OCI-LY3 (cell line): ENCODE results near the gene TRERF1.
"Not testable (repeated sequence)": the region's sequence is repeated elsewhere in the genome, so short reads cannot be mapped to it uniquely, and the experiment has no call there.

Source experiments
- H2AFZ ChIP-seq: fragments of 200-600, 300-600 bp; shearing (Covaris generic); 2 replicates; pipeline ENCODE4 v1.6.0; 2014; ENCODE audit warnings: antibody characterized with exemption, low read depth, low read length
- H3K27ac ChIP-seq: fragments of 200-600, 300-600 bp; sonication (generic); 2 replicates; pipeline ENCODE4 v1.5.1; 2014; ENCODE audit warnings: mild to moderate bottlenecking, low read length, moderate library complexity, mixed read lengths
- H3K27me3 ChIP-seq: fragments of 200-600, 300-600 bp; sonication (generic); 2 replicates; pipeline ENCODE4 v1.6.1; 2014; ENCODE audit warnings: low read depth, low read length, mixed read lengths
- H3K36me3 ChIP-seq: fragments of 200-600, 300-600 bp; sonication (generic); replicated peaks from 2 replicates; pipeline ENCODE3; 2014; ENCODE audit warnings: low read depth, low read length, mixed read lengths
- H3K4me1 ChIP-seq: fragments of 300-600, 200-600 bp; sonication (generic); 2 replicates; pipeline ENCODE4 v1.6.1; 2014; ENCODE audit warnings: low read length, mixed read lengths
- H3K4me2 ChIP-seq: fragments of 200-600, 300-600 bp; sonication (generic); 2 replicates; pipeline ENCODE4 v1.6.1; 2014; ENCODE audit warnings: low read length, mixed read lengths
- H3K4me3 ChIP-seq: fragments of 300-600, 200-600 bp; sonication (generic); 2 replicates; pipeline ENCODE4 v1.5.1; 2014; ENCODE audit warnings: antibody characterized with exemption, mild to moderate bottlenecking, low read length, moderate library complexity
- H3K79me2 ChIP-seq: fragments of 300-600, 200-600 bp; shearing (Covaris generic); 2 replicates; pipeline ENCODE4 v1.6.1; 2014; ENCODE audit warnings: mild to moderate bottlenecking, low read length, mixed read lengths
- H3K9ac ChIP-seq: fragments of 300-600, 200-600 bp; shearing (Covaris generic); 2 replicates; pipeline ENCODE4 v1.6.0; 2014; ENCODE audit warnings: mild to moderate bottlenecking, low read length, moderate library complexity
- H3K9me3 ChIP-seq: fragments of 200-600, 300-600 bp; shearing (Covaris generic); 2 replicates; pipeline ENCODE4 v1.6.1; 2014; ENCODE audit warnings: low read length, mixed read lengths; ENCODE audit not compliant: insufficient read depth
- H4K20me1 ChIP-seq: fragments of 200-600, 300-600 bp; sonication (generic); 2 replicates; pipeline ENCODE4 v1.6.1; 2016; ENCODE audit warnings: low read length, mixed read lengths; ENCODE audit not compliant: insufficient read depth
- EZH2phosphoT487 ChIP-seq: fragments of 200-600 bp; shearing (Covaris generic); IDR thresholded peaks from 2 replicates; pipeline ENCODE4 v1.6.1; 2018; ENCODE audit warnings: antibody characterized with exemption, mixed run types, low read depth
- TF ChIP-seq, protein P1 (sequence below): fragments of 200-600, 300-600 bp; sonication (generic); IDR thresholded peaks from 2 replicates; pipeline ENCODE4 v1.5.1; 2014; ENCODE audit warnings: antibody characterized with exemption, low read length, low read depth

Gene TRERF1

DNA sequence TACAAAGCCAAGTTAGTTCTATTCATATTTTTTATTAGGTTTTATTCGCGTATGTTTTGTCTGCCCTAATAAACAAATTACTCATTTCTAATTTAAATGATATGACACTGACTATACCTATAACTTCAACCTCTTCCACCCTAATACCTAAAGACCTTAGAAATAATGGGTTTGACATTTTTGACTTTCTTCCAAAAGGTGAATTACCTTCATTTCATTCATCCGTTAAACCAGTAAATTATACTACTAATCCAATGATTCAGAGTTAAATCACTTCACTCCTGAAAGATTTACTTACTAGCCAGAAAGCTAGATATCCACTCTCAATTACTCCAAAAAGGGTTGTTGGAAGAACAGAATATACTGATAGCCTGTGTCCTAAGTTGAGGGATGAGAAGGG lies 239.3 kb downstream of the TRERF1 start:
- Histone ChIP-seq H3K9me3 (no peaks in the 10 kb centered on the region), H3K4me1 (peaks cover 54% of the 10 kb centered on the region), H2AFZ (no peak overlapping the region), H3K79me2 (peaks cover 43% of the 10 kb centered on the region), H3K9ac (peak overlapping the region; percentile 48; the same call in 1 of the 2 replicates), H4K20me1 (no peaks in the 10 kb centered on the region), H3K27me3 (no peaks in the 10 kb centered on the region), H3K36me3 (peaks cover 38% of the 10 kb centered on the region), H3K4me2 (peak overlapping the region; percentile 75), H3K4me3 (peak overlapping the region; percentile 54; the same call in 1 of the 2 replicates), H3K27ac (peak overlapping the region; percentile 83)
- TF ChIP-seq, protein P1, sequence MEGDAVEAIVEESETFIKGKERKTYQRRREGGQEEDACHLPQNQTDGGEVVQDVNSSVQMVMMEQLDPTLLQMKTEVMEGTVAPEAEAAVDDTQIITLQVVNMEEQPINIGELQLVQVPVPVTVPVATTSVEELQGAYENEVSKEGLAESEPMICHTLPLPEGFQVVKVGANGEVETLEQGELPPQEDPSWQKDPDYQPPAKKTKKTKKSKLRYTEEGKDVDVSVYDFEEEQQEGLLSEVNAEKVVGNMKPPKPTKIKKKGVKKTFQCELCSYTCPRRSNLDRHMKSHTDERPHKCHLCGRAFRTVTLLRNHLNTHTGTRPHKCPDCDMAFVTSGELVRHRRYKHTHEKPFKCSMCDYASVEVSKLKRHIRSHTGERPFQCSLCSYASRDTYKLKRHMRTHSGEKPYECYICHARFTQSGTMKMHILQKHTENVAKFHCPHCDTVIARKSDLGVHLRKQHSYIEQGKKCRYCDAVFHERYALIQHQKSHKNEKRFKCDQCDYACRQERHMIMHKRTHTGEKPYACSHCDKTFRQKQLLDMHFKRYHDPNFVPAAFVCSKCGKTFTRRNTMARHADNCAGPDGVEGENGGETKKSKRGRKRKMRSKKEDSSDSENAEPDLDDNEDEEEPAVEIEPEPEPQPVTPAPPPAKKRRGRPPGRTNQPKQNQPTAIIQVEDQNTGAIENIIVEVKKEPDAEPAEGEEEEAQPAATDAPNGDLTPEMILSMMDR: no peak
- TF ChIP-seq EZH2phosphoT487: no peak

DNA sequence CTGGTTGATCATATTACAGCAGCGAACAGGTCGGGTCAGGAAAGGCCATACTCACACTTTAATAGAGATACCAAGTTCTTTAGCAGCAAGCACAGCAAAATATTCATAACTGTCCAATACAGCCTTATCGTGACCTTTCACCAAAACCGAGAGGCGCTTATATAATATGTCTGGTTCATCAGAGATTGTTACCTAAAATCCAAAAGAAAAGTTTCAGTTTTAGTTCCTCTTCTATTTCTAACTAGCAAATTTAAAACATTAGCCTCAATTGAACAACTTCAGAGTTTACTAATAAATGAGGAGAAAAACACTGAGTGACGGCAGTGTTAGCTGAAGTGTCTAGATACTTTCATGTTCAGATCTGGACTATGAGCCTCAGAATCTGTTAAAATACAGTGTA lies 240.0 kb downstream of the TRERF1 start:
- no peaks in the 10 kb centered on the region for H3K27me3 ChIP-seq
- no peaks in the 10 kb centered on the region for H4K20me1 ChIP-seq
- H3K4me3 ChIP-seq: peak overlapping the region; percentile 54
- peak overlapping the region; percentile 48 for H3K9ac ChIP-seq
- no peaks in the 10 kb centered on the region for H3K9me3 ChIP-seq
- H3K36me3 ChIP-seq: peaks cover 38% of the 10 kb centered on the region
- H3K79me2 ChIP-seq: peaks cover 35% of the 10 kb centered on the region
- peak overlapping the region; percentile 75 for H3K4me2 ChIP-seq
- TF ChIP-seq, protein P1: no peak
- no peak overlapping the region for H2AFZ ChIP-seq
- peak overlapping the region; percentile 83 for H3K27ac ChIP-seq
- peaks cover 52% of the 10 kb centered on the region for H3K4me1 ChIP-seq

DNA sequence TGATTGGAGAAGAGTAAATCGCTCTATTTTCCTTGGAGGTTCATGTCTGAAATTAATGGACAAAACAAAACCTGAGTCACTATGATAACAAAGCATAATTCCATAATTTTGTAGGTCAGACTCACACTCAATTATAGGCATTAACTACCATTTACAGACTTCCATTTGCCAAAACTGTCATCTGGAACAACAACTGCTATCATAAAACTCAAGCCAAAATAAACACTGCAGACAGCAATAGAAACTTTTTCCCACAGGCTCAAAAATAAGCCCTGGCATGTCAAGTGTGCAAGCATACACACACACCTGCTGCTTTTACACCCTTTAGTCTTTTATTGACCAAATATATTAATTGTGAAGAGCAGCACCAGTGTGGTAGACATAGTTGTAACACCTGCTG lies 241.2 kb downstream of the TRERF1 start:
- Histone ChIP-seq H3K4me1 (peaks cover 46% of the 10 kb centered on the region), H3K4me2 (0 out of 2 replicates have a peak overlapping the region, but pooled peaks have one; percentile 75), H2AFZ (no peak overlapping the region), H3K9me3 (no peaks in the 10 kb centered on the region), H3K27me3 (no peaks in the 10 kb centered on the region), H4K20me1 (no peaks in the 10 kb centered on the region), H3K27ac (no peak overlapping the region), H3K36me3 (peaks cover 47% of the 10 kb centered on the region), H3K9ac (no peak overlapping the region), H3K79me2 (peaks cover 26% of the 10 kb centered on the region), H3K4me3 (no peak overlapping the region)
- TF ChIP-seq, protein P1: no peak
- no peak for TF ChIP-seq EZH2phosphoT487

DNA sequence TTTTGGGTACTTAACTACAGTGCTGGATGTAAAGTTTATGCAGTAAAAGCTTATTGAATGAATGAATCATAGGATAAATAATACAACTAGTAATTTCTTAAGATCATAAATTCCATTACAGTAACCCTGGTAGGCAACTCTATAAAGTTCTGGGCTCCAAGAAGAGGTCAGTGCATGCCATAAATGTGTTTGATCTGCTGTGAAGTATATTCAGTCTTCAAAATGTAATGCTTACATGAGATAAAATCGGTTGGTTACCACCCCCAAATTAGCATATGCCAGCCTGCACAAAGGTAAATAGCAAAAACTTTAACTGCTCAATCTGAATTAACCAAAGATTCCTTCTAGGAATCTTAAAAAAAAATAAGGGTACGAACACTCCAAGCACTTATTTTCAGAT lies 244.2 kb downstream of the TRERF1 start:
- H3K4me3 ChIP-seq, H2AFZ ChIP-seq, H3K27me3 ChIP-seq, H3K4me2 ChIP-seq, H3K79me2 ChIP-seq, H3K9ac ChIP-seq, H4K20me1 ChIP-seq, H3K9me3 ChIP-seq, H3K27ac ChIP-seq: not testable (repeated sequence)
- Histone ChIP-seq H3K36me3 (peaks cover 53% of the 10 kb centered on the region), H3K4me1 (peaks cover 20% of the 10 kb centered on the region)
